PC-9 (cell line): ENCODE data around the gene ZBTB1.

ENCODE experiments used
- CTCF ChIP-seq: fragments of 200-600 bp; sonication (generic); conservative IDR thresholded peaks from 2 replicates; pipeline ENCODE4 v1.6.1; 2017; ENCODE audit warnings: mixed run types, antibody characterized with exemption, mild to moderate bottlenecking, moderate library complexity
- EZH2 ChIP-seq: fragments of 200-600 bp; sonication (generic); IDR thresholded peaks from 2 replicates; pipeline ENCODE4 v1.8.0; 2017; ENCODE audit warnings: antibody characterized with exemption, low read depth

- TF ChIP-seq EZH2 (no peak), CTCF (no peak)
Observed at GRCh38 chr14:64542836-64543201, 38.2 kb downstream of the ZBTB1 start.
